ENCODE results near the gene KCP. TPM values are rescaled to one million over a fixed set of nuclear protein-coding genes. Genes with fewer than 3 reads are reported as not detected.

The KCP gene
- total RNA-seq, 1 experiment from 2014 or later, result 0.68 TPM

DNA sequence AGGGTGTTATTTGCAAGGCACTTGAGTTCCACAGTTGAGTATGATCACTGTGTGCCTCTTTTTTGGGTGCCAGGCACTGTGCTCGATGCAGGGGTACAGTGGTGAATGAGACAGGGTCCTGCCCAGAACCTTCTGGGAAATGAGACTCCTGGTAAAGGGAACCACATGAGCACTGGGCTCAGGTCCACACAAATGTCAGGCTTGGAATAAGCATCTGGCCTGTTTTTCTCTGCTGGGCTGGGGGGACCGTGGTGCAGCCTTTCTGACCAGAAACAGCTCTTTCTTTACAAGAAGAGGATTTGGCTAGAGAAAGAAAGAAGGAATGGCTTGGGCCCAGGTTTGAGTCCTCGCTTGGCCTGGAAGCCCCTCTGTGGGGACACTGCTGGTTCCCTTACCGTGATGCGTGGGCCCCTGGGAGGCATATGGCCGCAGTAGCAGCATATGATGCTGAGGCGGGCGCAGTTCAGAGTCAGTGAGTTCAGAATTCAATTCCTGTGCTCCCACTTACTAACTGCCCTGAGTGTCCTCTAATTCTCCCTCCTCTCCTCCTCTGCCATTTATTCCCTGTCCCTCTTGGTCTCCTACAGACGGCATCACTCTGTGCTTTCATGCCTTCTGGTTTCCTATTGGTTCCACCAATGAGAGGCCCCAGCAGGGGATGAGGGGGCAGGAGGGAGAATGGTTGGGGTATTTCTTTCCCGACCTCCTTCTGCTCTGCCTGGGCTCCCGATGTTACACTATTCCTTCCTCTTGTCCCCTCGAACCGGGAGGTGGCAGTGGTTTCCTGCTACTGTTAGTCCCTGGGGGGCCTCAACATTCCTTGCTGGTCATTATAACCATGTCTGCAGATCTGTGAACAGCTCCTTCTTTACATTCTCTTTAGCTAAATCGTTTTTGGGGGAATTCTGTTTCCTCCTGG, 9.6 kb upstream of the KCP start:
- TF ChIP-seq, protein P1, sequence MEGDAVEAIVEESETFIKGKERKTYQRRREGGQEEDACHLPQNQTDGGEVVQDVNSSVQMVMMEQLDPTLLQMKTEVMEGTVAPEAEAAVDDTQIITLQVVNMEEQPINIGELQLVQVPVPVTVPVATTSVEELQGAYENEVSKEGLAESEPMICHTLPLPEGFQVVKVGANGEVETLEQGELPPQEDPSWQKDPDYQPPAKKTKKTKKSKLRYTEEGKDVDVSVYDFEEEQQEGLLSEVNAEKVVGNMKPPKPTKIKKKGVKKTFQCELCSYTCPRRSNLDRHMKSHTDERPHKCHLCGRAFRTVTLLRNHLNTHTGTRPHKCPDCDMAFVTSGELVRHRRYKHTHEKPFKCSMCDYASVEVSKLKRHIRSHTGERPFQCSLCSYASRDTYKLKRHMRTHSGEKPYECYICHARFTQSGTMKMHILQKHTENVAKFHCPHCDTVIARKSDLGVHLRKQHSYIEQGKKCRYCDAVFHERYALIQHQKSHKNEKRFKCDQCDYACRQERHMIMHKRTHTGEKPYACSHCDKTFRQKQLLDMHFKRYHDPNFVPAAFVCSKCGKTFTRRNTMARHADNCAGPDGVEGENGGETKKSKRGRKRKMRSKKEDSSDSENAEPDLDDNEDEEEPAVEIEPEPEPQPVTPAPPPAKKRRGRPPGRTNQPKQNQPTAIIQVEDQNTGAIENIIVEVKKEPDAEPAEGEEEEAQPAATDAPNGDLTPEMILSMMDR (IDR thresholded peaks at IDR 0.05; ENCODE audit: unreplicated experiment), result no peak
- no peaks in the 10 kb centered on the region for H3K9me3 Mint-ChIP-seq (ENCODE audit: unreplicated experiment)
- intact Hi-C loops (cut with micrococcal nuclease), result no loop called here
- DNase-seq (ENCODE audit: unreplicated experiment), result no peak
- ChIA-PET CTCF (interaction anchor here (1.0 to 1.1 kb wide), 2 partner anchors 12 to 20 kb away, joined by 3 read pairs; no protein-coding TSS in a partner anchor), POLR2A (interaction anchor here (0.6 kb wide), 1 partner anchor 16 kb away, joined by 3 read pairs; no protein-coding TSS in a partner anchor)
- no peak overlapping the region for H3K4me3 Mint-ChIP-seq (ENCODE audit: unreplicated experiment)
- peaks cover 67% of the 10 kb centered on the region for H3K27me3 Mint-ChIP-seq (ENCODE audit: insufficient read depth, unreplicated experiment)
- H3K4me1 Mint-ChIP-seq (ENCODE audit: insufficient read depth, unreplicated experiment), result no peaks in the 10 kb centered on the region
- H3K36me3 Mint-ChIP-seq (ENCODE audit: insufficient read depth, unreplicated experiment), result no peaks in the 10 kb centered on the region
- BruUV-seq (replicated peaks), result no TSS peak
- H3K27ac Mint-ChIP-seq (ENCODE audit: low read depth, unreplicated experiment), result no peak overlapping the region

DNA sequence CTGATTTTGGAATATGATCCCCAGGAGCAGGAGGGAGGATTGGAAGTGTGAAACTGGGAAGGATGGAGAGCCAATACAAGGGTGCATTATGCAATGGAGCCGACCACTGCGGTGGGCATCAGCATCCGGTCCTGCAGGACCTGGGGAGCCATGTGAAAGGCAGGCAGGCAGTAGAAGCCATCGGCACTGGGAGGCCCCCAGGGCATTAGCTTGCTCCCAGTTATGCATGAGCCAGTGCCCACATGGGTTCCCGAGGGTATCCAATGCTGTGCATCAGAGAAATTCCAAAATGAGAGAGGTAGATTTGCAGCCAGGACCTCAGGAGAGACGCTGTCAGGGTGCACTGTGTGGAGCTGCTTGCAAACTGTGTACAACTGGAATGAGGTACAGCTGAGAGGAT, 8.7 kb upstream of the KCP start:
- Mint-ChIP-seq H3K36me3 (ENCODE audit: insufficient read depth, unreplicated experiment) (no peaks in the 10 kb centered on the region), H3K9me3 (ENCODE audit: unreplicated experiment) (no peaks in the 10 kb centered on the region), H3K27ac (ENCODE audit: low read depth, unreplicated experiment) (no peak overlapping the region), H3K4me3 (ENCODE audit: unreplicated experiment) (no peak overlapping the region), H3K27me3 (ENCODE audit: insufficient read depth, unreplicated experiment) (peaks cover 73% of the 10 kb centered on the region), H3K4me1 (ENCODE audit: insufficient read depth, unreplicated experiment) (no peaks in the 10 kb centered on the region)
- no peak for DNase-seq (ENCODE audit: unreplicated experiment)
- intact Hi-C loops (cut with micrococcal nuclease), result no loop called here
- ChIA-PET CTCF (interaction anchor here (1.2 kb wide), 1 partner anchor 28 kb away, joined by 3 read pairs; no protein-coding TSS in a partner anchor), POLR2A (interaction anchor here (0.6 kb wide), 1 partner anchor 15 kb away, joined by 3 read pairs; no protein-coding TSS in a partner anchor)
- TF ChIP-seq, protein P1 (IDR thresholded peaks at IDR 0.05; ENCODE audit: unreplicated experiment), result no peak
- no TSS peak for BruUV-seq (replicated peaks)

DNA sequence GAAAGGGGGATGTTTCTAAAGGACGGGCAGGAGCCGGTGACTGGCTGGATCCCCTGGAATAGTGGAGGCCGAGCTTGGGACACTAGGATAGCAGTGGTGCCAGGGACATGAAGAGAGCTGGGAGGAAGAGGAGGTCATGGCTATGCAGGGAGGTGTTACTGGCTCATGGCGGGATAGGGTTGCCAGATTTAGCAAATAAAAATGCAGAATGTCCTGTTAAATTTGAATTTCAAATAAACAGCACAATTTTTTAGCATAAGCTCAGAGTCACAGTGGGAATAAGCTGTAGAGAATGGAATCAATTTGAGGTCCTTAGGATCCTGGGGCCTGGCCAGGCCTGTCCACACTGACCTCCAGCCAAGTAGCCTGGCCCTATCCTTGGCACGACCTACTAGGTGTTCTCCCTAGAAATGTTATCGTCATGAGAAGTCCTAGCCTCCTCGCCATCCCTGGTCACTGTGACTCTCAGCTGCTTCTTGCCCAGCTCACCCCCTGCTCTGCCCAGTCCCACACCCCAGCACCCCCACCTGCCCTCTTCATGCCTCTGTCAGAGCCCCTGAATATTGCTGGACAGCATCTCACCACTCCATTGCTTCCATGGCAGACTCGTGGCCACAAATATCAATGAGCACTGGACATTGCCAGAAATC, 7.6 kb upstream of the KCP start:
- no TSS peak for BruUV-seq (replicated peaks)
- Mint-ChIP-seq H3K27me3 (ENCODE audit: insufficient read depth, unreplicated experiment) (peaks cover 68% of the 10 kb centered on the region), H3K4me1 (ENCODE audit: insufficient read depth, unreplicated experiment) (no peaks in the 10 kb centered on the region), H3K36me3 (ENCODE audit: insufficient read depth, unreplicated experiment) (no peaks in the 10 kb centered on the region), H3K4me3 (ENCODE audit: unreplicated experiment) (no peak overlapping the region), H3K9me3 (ENCODE audit: unreplicated experiment) (no peaks in the 10 kb centered on the region), H3K27ac (ENCODE audit: low read depth, unreplicated experiment) (no peak overlapping the region)
- ChIA-PET CTCF (interaction anchor here (0.7 to 1.2 kb wide), 2 partner anchors 29 to 140 kb away, joined by 3 read pairs; no protein-coding TSS in a partner anchor), POLR2A (interaction anchor here (0.8 kb wide), 1 partner anchor 10 kb away, joined by 4 read pairs; no protein-coding TSS in a partner anchor)
- no peak for DNase-seq (ENCODE audit: unreplicated experiment)
- intact Hi-C loops (cut with micrococcal nuclease), result no loop called here
- TF ChIP-seq, protein P1 (IDR thresholded peaks at IDR 0.05; ENCODE audit: unreplicated experiment), result no peak

DNA sequence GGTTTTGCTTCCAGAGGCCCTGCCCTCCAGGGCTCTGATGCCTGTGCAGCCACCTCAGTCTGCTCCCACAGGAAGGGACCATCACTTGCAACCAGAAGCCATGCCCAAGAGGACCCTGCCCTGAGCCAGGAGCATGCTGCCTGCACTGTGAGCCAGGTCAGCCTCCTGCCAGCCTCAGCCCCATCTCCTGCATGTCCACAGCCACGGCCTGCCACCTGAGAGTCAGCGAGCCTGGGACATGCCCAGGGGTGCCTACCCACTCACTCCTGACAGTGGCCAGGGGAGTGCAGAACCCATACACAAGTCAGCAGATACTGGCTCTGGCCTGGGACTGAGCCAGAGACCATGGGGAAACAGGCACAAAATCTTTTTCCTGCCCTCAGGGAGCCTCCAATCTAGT, 6.6 kb upstream of the KCP start:
- Mint-ChIP-seq H3K9me3 (ENCODE audit: unreplicated experiment) (no peaks in the 10 kb centered on the region), H3K4me3 (ENCODE audit: unreplicated experiment) (no peak overlapping the region), H3K4me1 (ENCODE audit: insufficient read depth, unreplicated experiment) (no peaks in the 10 kb centered on the region), H3K27ac (ENCODE audit: low read depth, unreplicated experiment) (no peak overlapping the region), H3K27me3 (ENCODE audit: insufficient read depth, unreplicated experiment) (peaks cover 62% of the 10 kb centered on the region), H3K36me3 (ENCODE audit: insufficient read depth, unreplicated experiment) (no peaks in the 10 kb centered on the region)
- no peak for DNase-seq (ENCODE audit: unreplicated experiment)
- TF ChIP-seq, protein P1 (IDR thresholded peaks at IDR 0.05; ENCODE audit: unreplicated experiment), result no peak
- intact Hi-C loops (cut with micrococcal nuclease), result no loop called here
- CTCF ChIA-PET, result interaction anchor here (0.7 kb wide), 1 partner anchor 77 kb away, joined by 3 read pairs; no protein-coding TSS in a partner anchor
- no TSS peak for BruUV-seq (replicated peaks)
- POLR2A ChIA-PET, result no interaction called here
